NCI-H2227 (cell line): ENCODE measurements around the gene ANKRD34A.

Experiments
- DNase-seq: peaks from one replicate; lab custom pipeline; 2025; ENCODE audit not compliant: unreplicated experiment; lab: John Stamatoyannopoulos, UW

The ANKRD34A gene

DNA sequence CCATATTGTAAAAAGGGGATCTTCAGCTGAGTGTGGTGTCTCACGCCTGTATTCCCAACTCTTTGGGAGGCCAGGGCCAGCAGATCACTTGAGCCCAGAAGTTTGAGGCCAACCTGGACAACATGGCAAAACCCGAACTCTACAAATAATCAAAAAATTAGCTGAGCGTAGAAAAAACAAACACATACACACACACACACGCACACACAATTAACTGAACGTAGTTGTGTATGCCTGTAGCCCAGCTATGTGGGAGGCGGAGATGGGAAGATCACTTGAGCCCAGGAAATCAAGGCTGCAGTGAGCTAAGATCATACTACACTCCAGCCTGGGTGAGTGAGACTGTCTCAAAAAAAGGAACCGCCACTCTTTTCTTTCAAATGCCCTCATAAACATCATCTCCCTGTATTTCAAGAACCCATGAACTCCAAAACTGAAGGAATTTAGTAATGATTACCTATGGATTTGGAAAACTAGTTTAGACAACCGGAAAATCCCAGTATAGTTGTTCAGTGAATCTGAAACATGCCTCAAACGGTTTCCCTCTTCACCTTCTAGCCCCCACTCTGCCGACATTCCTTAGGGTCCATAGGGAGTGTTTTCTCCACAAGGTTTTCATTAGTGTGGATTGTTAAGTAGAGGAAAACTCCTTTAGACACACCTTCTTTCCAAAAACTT, 27.5 kb upstream of the ANKRD34A start:
- DNase-seq: no peak

DNA sequence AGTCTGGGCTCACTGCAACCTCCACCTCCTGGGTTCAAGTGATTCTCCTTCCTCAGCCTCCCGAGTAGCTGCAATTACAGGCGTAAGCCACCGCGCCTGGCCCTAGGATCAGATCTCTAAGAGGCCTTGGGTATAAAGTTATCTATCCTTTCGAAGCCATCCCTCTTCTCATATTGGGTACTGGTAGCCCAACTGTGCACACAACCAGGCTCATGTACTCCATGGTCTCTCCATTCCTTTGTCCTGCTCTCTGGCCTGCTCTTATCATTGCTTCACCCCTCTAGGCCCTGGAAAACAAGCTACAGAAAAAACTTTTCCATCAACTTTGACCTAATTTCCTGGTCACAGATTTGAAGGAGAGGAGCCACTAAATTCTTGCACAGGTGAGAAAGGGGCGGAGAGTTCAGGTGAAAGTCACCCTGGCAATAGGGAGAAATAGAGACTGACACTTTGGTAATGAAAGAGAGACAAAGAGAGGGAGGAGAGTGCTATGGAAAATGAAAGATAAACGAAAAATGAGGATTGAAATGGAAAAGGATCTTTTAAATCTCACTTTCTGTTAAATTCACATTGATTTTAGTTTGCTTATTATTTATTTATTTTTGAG, 26.0 kb upstream of the ANKRD34A start:
- no peak for DNase-seq

DNA sequence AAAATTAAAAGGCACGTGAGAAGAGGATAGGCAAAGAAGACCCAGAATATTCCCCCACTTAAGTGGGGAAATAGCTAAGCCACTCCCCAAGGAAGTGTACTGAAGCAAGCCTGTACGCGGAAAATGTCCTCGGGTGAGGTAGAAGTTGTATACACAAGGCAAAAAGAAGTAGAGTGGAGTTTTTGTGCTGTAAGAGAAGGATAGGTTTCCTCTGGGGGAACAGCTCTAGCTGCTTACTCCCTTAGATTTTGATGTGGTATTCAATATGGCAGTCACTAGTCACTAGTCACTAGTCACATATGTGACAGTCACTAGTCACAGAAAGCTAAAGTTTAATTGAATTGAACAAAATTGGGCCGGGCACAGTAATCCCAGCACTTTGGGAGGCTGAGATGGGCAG, 24.4 kb upstream of the ANKRD34A start:
- no peak for DNase-seq

DNA sequence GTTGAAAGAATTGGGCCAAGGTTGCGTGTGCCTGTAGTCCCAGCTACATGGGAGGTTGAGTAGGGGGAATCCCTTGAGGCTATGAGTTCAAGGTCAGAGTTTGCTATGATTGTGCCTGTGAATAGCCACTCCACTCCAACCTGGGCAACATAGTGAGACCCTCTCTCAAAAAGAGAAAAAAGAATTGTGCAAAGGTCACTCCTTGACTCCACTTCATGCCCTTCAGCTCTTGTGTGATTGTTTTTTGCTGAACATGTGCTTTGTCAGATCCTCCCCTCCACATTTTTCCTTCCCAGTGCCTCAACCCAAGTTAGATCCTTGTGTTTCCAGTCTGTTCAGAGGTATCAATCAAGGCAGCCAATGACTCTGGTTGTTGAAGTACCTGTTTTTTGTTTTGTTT, 23.6 kb upstream of the ANKRD34A start:
- DNase-seq: no peak

DNA sequence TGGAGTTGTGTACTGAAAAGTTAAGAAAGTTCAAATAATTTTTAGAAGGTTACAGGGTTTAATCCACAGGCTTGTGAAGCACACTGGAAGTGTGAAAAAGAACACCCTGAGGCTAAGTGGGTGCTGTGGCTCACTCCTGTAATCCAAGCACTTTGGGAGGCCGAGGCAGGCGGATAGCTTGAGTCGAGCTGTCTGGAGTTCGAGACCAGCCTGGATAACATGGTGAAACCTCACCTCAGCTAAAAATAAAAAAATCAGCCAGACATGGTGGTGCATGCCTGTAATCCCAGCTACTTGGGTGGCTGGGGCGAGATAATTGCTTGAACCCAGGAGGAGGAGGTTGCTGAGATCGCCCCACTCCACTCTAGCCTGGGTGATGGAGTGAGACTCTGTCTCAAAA, 22.2 kb upstream of the ANKRD34A start:
- DNase-seq: no peak

DNA sequence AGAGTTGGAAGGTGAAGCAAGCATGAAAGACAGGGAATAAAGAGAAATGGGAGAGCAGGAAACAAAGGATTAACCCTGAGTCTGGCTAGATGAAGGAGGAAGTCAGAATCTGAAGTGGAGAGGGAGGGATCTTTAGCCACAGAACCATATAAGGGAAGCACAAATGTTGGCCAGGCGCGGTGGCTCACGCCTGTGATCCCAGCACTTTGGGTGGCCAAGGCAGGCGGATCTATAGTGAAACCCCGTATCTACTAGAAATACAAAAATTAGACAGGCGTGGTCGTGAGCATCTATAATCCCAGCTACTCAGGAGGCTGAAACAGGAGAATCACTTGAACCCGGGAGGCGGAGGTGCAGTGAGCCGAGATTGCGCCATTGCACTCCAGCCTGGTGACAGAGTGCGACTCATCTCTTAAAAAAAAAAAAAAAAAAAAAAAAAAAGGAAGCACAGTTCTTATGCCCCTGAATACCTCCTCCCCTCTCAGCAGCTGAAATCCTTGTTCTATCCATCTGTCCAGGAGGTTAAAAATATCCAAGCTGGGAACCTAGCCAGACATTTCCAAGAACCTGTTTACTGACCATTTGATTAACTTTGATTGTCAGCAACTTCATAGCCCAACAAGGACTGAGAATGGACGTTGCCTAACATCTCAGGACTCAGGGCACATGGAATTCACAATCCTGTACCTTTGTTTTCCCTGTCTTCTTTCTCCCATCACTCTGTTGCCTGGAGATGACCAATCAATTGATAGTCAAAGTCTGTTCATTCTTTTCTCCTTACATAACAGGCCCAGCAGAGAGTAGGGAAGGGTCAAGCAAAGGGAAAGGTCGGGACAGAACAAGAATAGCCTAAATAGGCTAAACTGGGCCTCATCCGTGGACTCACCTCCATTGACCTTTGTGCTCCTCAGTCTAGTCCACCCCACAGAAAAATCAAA, 21.4 kb upstream of the ANKRD34A start:
- DNase-seq: peak; percentile 30

- no peak for DNase-seq
Observed at GRCh38 chr1:145985129-145985501, 20.7 kb upstream of the ANKRD34A start.

- DNase-seq: no peak
Observed at GRCh38 chr1:145983960-145984830, 19.8 kb upstream of the ANKRD34A start.

- DNase-seq: no peak
Observed at GRCh38 chr1:145983206-145983675, 18.9 kb upstream of the ANKRD34A start.

DNA sequence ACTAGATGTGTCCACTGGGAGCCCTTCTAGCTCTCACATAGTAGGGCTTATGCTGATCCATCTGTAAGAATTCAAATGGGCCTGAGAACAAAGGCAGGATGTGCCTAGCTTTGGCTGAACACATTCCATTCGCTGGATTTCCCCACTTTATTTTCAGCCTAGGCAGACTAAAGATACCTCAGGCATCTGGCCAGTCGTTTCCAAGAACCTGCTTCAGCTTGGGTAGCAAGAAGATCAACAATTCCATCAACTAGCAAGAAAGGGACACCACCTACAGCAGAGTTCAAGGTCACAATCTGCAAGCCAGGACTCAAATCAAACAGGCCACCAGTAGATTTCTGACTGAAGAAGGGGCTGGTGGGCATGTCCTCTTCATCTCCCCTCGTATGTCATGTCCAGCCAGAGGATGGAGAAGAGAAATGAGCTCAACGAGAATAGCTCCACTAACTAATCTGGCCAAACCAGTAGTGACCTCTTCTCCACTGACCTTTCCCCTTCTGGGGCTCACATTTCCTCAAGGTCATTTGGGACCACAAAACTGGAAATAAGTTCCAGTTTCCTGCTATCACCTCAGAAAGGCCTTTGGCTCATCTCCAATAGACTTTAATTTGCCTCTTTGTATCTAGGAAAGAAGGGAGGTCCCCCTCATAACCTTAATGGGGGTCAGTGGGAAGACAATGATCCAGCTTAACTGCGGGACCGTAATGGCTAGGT, 17.8 kb upstream of the ANKRD34A start:
- DNase-seq: no peak

- no peak for DNase-seq
Observed at GRCh38 chr1:145980457-145980994, 16.2 kb upstream of the ANKRD34A start.

DNA sequence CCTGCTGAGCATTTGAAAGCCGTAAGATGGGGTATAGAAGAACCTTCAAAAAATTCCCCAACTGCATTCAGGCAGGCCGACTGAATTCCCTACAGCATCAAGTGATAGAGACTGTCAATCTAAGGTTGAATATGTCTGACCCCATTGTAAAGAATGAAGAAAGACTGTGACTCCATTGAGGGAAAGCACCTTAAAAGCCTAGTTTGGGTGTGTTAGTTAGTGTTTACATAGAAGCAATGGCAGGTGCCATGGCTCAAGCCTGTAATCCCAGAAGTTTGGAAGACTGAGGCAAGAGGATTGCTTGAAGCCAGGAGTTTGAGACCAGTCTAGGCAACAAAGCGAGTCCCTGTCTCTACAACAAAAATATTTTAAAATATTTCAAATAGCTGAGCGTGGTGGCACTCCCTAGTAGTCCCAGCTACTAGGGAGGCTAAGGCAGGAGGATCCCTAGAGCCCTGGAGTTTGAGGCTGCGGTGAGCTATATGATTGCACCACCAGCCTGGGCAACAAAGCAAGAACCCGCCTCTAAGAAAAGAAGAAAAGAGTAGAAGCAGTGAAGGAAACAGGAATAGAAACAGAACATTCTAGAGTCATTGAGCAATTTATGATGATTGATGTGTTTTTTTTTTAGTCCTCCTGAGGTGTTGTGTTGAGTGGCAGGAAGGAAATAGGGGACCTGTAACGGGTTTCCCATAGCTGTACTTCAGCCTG, 15.5 kb upstream of the ANKRD34A start:
- DNase-seq: no peak

DNA sequence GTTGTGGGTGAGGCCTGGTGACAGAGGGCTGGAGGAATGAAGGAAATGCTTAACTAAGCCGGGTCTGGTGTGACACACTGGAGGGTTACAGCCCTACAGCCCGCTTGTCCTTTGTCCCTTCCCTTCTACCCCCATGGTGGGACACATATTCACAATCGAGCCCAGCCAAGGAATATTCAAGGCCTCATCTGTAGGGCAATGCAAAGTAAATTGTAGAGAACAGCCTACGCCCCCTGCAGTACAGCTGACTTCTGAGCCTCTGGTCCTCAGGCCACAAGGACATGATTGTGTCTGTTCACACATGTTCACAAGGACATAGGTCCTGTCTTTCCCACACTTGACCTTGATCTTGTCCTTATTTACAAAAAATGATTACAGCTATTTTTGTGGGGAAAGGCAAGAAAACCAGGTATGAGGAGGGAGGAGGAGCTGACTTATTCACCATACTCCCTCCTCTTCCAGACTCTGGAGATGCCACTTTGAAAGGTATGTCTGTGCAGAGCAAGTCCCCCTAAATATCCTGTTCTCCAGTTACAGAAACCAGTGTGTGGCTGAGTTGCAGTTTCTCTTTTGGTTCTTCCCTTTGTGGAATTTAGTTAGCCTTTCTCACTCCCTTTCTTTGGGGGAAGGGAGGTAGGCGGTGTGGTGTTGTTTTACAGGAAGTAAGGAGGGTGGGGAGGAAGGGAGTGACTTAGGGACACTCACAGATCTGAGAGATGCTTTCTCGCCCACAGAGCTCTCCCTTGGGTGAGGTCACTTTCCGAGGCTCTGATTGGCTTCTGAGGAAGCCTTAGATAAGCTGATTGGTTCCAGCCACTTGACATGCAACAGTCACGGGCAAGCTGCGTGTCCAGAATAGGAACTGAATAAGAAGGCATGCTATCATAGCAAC, 14.7 kb upstream of the ANKRD34A start:
- DNase-seq: peak; percentile 98

- no peak for DNase-seq
Observed at GRCh38 chr1:145978471-145978853, 14.1 kb upstream of the ANKRD34A start.

GRCh38 chr1:145977486-145978470, 13.4 kb upstream of the ANKRD34A start:
- DNase-seq: peak; percentile 84

GRCh38 chr1:145977016-145977415, 12.6 kb upstream of the ANKRD34A start:
- DNase-seq: no peak

DNA sequence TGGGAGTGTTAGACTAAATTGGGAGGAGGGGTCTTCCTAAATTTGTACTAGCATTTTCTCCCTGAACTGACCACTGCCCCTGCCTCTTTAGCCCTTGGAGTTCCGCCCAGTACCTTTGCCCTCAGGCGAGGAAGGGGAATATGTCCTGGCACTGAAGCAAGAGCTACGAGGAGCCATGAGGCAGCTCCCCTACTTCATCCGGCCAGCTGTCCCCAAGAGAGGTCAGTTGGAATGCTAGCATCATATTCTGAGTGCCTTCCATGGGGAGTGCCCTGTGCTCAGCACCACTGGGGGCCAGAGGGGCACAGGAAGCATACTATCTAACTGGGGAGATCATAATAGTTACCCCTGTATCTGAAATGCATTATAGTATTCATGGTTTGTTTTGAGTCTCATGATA, 10.8 kb upstream of the ANKRD34A start:
- no peak for DNase-seq
